HepG2 (cell line): ENCODE measurements around the gene BICRA. TPM values are rescaled to one million over a fixed set of nuclear protein-coding genes. Genes with fewer than 3 reads are reported as not detected.

Source experiments
- ATAC-seq: fragments of 200-7000 bp; cut with Tn5 transposase; 3 replicates; pipeline ENCODE4 v1.9.1; 2020; ENCODE audit warnings: mild to moderate bottlenecking, moderate library complexity
- BruUV-seq: library from RNA; stranded (reverse); fragments of 400-500 nt; replicated peaks from 2 replicates; lab custom pipeline; 2021; lab: Mats Ljungman, UMichigan
- CTCF ChIA-PET: fragments of 300-600 bp; formaldehyde crosslinking; extraction: SDS; loops from one replicate; lab custom pipeline; 2021; ENCODE audit warnings: low total read pairs, inconsistent platforms, low intra/inter-chr PET ratio; lab: Yijun Ruan, JAX
- POLR2A ChIA-PET: fragments of 350-600 bp; sonication (Branson Sonifier 250); formaldehyde crosslinking; loops from one replicate; lab custom pipeline; 2020; ENCODE audit warnings: antibody characterized with exemption, inconsistent platforms; lab: Yijun Ruan, JAX
- DNase-seq: peaks from one replicate; pipeline ENCODE4 v3.0.0-alpha.2; 2015; ENCODE audit warnings: low spot score
- FAIRE-seq: peaks from 3 replicates; lab custom pipeline; 2011; peaks lifted over from hg19 to GRCh38; lab: Jason Lieb, UNC
- H2AFZ ChIP-seq: one replicate; pipeline ENCODE4 v1.6.1; 2011; ENCODE audit warnings: low read length, inconsistent platforms
- H3K27ac ChIP-seq: fragments of 300-600 bp; 3 replicates; pipeline ENCODE4 v1.8.0; 2011; ENCODE audit warnings: mixed run types, mild to moderate bottlenecking, mixed read lengths, low read length, inconsistent platforms; ENCODE audit not compliant: insufficient read depth; ENCODE audit errors: extremely low read length
- H3K27me3 ChIP-seq, 2 experiments: fragments of 200-600 bp in 1 of 2; 2 replicates in 1 of 2; 3 replicates in 1 of 2; pipeline versions ENCODE4 v1.6.0 to v1.8.0; 2011; ENCODE audit warnings: low read length in 2 of 2, mild to moderate bottlenecking in 2 of 2, moderate library complexity in 2 of 2, inconsistent platforms in 1 of 2; ENCODE audit not compliant: insufficient read depth in 2 of 2, control insufficient read depth in 1 of 2
- H3K36me3 ChIP-seq, 2 experiments: fragments of 200-600 bp in 1 of 2; replicated peaks in 1 of 2; 2 replicates in 1 of 2; 3 replicates in 1 of 2; pipeline versions ENCODE4 v1.5.1 to v1.8.0; 2011; ENCODE audit warnings: low read length in 2 of 2, inconsistent platforms in 1 of 2; ENCODE audit not compliant: insufficient read depth in 2 of 2, control insufficient read depth in 1 of 2
- H3K4me1 ChIP-seq: 2 replicates; pipeline ENCODE4 v1.5.1; 2012; ENCODE audit warnings: low read length, inconsistent platforms; ENCODE audit not compliant: insufficient read depth
- H3K4me2 ChIP-seq: 2 replicates; pipeline ENCODE4 v1.6.0; 2011; ENCODE audit warnings: low read depth, low read length, inconsistent platforms
- H3K4me3 ChIP-seq, 3 experiments: fragments of 200-600 bp in 1 of 3; sonication (generic), shearing (Covaris generic) in 1 of 3; replicated peaks in 1 of 3; 2 replicates each; pipeline ENCODE4 v1.5.1; 2011 to 2016; ENCODE audit warnings: low read length in 3 of 3, inconsistent platforms in 2 of 3, low read depth in 2 of 3, mild to moderate bottlenecking in 2 of 3, control low read depth in 1 of 3, mixed read lengths in 1 of 3; ENCODE audit not compliant: insufficient read depth in 1 of 3
- H3K79me2 ChIP-seq: one replicate; pipeline ENCODE4 v1.6.1; 2011; ENCODE audit warnings: low read length, inconsistent platforms; ENCODE audit not compliant: insufficient read depth
- H3K9ac ChIP-seq: 2 replicates; pipeline ENCODE4 v1.6.0; 2011; ENCODE audit warnings: mild to moderate bottlenecking, low read depth, low read length, inconsistent platforms; ENCODE audit not compliant: insufficient read depth
- H3K9me3 ChIP-seq: 2 replicates; pipeline ENCODE4 v1.5.1; 2012; ENCODE audit warnings: mild to moderate bottlenecking, low read length
- H4K20me1 ChIP-seq: 2 replicates; pipeline ENCODE4 v1.6.0; 2011; ENCODE audit warnings: inconsistent platforms, mild to moderate bottlenecking, low read length, moderate library complexity; ENCODE audit not compliant: insufficient read depth
- ARID4A ChIP-seq: sonication (generic); formaldehyde crosslinking; IDR thresholded peaks from 2 replicates; pipeline ENCODE4 v1.5.0; 2020; ENCODE audit warnings: mild to moderate bottlenecking, missing genetic modification reagents, borderline replicate concordance
- CENPBD1 ChIP-seq: sonication (generic); formaldehyde crosslinking; IDR thresholded peaks from 2 replicates; pipeline ENCODE4 v1.8.0; 2022; ENCODE audit warnings: missing genetic modification reagents, low read depth, mild to moderate bottlenecking, borderline replicate concordance
- GPN1 ChIP-seq: sonication (generic); formaldehyde crosslinking; IDR thresholded peaks from 2 replicates; pipeline ENCODE4 v1.5.1; 2020; ENCODE audit warnings: missing genetic modification reagents, borderline replicate concordance
- HNF1B ChIP-seq: sonication (generic); formaldehyde crosslinking; IDR thresholded peaks from 2 replicates; pipeline ENCODE4 v1.5.1; 2020; ENCODE audit warnings: mild to moderate bottlenecking, moderate library complexity, missing genetic modification reagents
- TFDP1 ChIP-seq: IDR thresholded peaks from 2 replicates; pipeline ENCODE4 v1.6.1; 2016; ENCODE audit warnings: missing compliant biosample characterization, missing genetic modification reagents, borderline replicate concordance
- ZFP1 ChIP-seq: IDR thresholded peaks from 2 replicates; pipeline ENCODE4 v1.6.1; 2016
- ZFP36L2 ChIP-seq: sonication (generic); formaldehyde crosslinking; IDR thresholded peaks from 2 replicates; pipeline ENCODE4 v1.4.0; 2020; ENCODE audit warnings: missing genetic modification reagents
- ZHX1 ChIP-seq: sonication (generic); formaldehyde crosslinking; IDR thresholded peaks from 2 replicates; pipeline ENCODE4 v1.8.1; 2022; ENCODE audit warnings: low read depth, mild to moderate bottlenecking, missing genetic modification reagents
- ZNF17 ChIP-seq: sonication (generic); formaldehyde crosslinking; IDR thresholded peaks from 2 replicates; pipeline ENCODE4 v1.5.0; 2020; ENCODE audit warnings: mild to moderate bottlenecking, missing genetic modification reagents
- ZNF225 ChIP-seq: sonication (generic); formaldehyde crosslinking; IDR thresholded peaks from 2 replicates; pipeline ENCODE4 v1.4.0; 2020; ENCODE audit warnings: mild to moderate bottlenecking, missing genetic modification reagents
- ZNF296 ChIP-seq: sonication (generic); formaldehyde crosslinking; conservative IDR thresholded peaks from 2 replicates; pipeline ENCODE4 v1.5.0; 2020; ENCODE audit warnings: mild to moderate bottlenecking, missing genetic modification reagents
- ZNF607 ChIP-seq: sonication (generic); formaldehyde crosslinking; IDR thresholded peaks from 2 replicates; pipeline ENCODE4 v1.5.1; 2020; ENCODE audit warnings: missing genetic modification reagents, mild to moderate bottlenecking, borderline replicate concordance
- WGBS: methylation state at CpG from one replicate; pipeline ENCODE4 v1.1.6; 2017; ENCODE audit warnings: low lambda C conversion rate; 5-methylcytosine and 5-hydroxymethylcytosine counted together
- in situ Hi-C: cut with HindIII; loops from 2 replicates; pipeline ENCODE4 v1.10.0; 2017; ENCODE audit warnings: low pct_unique_long_range_greater_than_20kb; ENCODE audit not compliant: extremely low pct_ligation_motif_present
- intact Hi-C: fragments of 100-400 bp; cut with micrococcal nuclease; formaldehyde crosslinking; loops from one replicate; pipeline ENCODE4 v1.10.0; 2022; ENCODE audit not compliant: unreplicated experiment
- polyA plus RNA-seq, 8 experiments: library from polyadenylated mRNA; depleted of rRNA in 3 of 8; stranded (reverse) in 7 of 8; unstranded in 1 of 8; fragments of >200 nt; fragmentation: Illumina TruSeq in 4 of 8; extraction: Trizol in 4 of 8; gene quantifications; 2 replicates each; pipeline versions ENCODE4 v1.2.1 to v1.2.3, GENCODE V29; 2011 to 2016; ENCODE audit warnings: low read depth in 4 of 8, missing spikeins in 1 of 8, mixed read lengths in 1 of 8; ENCODE audit not compliant: insufficient read depth in 1 of 8
- total RNA-seq, 5 experiments: library from RNA; depleted of rRNA; stranded (reverse); fragments of >200 nt; fragmentation: Illumina TruSeq; extraction: Trizol; gene quantifications; 2 replicates each; pipeline ENCODE4 v1.2.3, GENCODE V29; 2016; ENCODE audit warnings: low read depth in 1 of 5

Gene BICRA
- total and polyA plus RNA-seq, 2 of the 13 experiments (the other 11 are each of a cell fraction or from before 2014, with no cell fraction given) = 0.55 to 0.71 TPM

- intact Hi-C loops = no loop called here
- no peak within 1 kb of the TSS for H2AFZ ChIP-seq
- no peaks in the 10 kb centered on the region for H3K9me3 ChIP-seq
- CTCF ChIA-PET = no interaction called here
- no peak within 1 kb of the TSS for H3K4me2 ChIP-seq
- no peaks in the 10 kb centered on the region for H3K4me1 ChIP-seq
- H3K27me3 ChIP-seq = peaks cover 0 to 4% of the 10 kb centered on the region in 2 experiments; a peak in 1 of 5 replicates
- no peak within 1 kb of the TSS for H3K27ac ChIP-seq
- in situ Hi-C loops = no loop called here
- FAIRE-seq = no peak
- no peaks in the 10 kb centered on the region for H4K20me1 ChIP-seq
- H3K4me3 ChIP-seq = no peak within 1 kb of the TSS
- DNase-seq = no peak
- H3K79me2 ChIP-seq = no peaks in the 10 kb centered on the region
- ATAC-seq = no peak
- H3K36me3 ChIP-seq = no peaks in the 10 kb centered on the region
- 80% methylated on average over 82 of the region's 89 CpGs for WGBS
- POLR2A ChIA-PET = no interaction called here
- H3K9ac ChIP-seq = no peak within 1 kb of the TSS
- BruUV-seq = no TSS peak
- no peak for TF ChIP-seq ZHX1 (CRISPR knock-in tag)
- no peak for TF ChIP-seq TFDP1 (CRISPR knock-in tag)
- no peak for TF ChIP-seq CENPBD1 (CRISPR knock-in tag)
- TF ChIP-seq GPN1 = no peak
- no peak for TF ChIP-seq ZNF225
- no peak for TF ChIP-seq ZNF17 (CRISPR knock-in tag)
- TF ChIP-seq ZNF607 = no peak
- TF ChIP-seq HNF1B = no peak
- no peak for TF ChIP-seq ARID4A (CRISPR knock-in tag)
- no peak for TF ChIP-seq ZFP1 (CRISPR knock-in tag)
- TF ChIP-seq ZFP36L2 (CRISPR knock-in tag) = no peak
- no peak for TF ChIP-seq ZNF296 (CRISPR knock-in tag)
Measured at GRCh38 chr19:47573071-47574026, 35.6 kb upstream of the BICRA start, which contains the start of gene ZNF541. ZNF541 (minus strand) TSS chr19:47573148; CDS start chr19:47555856, 17,292 bp downstream.
